ENCODE results near the gene ALG12.

GRCh38 chr22:49884075-49884474, 34.2 kb downstream of the ALG12 start:
- TF ChIP-seq CTCF (conservative IDR thresholded peaks at IDR 0.05; ENCODE audit: low read length) (no peak), EZH2phosphoT487 (IDR thresholded peaks at IDR 0.05; ENCODE audit: borderline replicate concordance, low read depth, low read length) (no peak)

Measured in OCI-LY7 (cell line).